Neuronal stem cell (in vitro differentiated cells): ENCODE measurements around the gene AGAP1.

ENCODE experiments used
- DNase-seq: peaks from one replicate; pipeline ENCODE4 v3.0.0-alpha.2; 2013; ENCODE audit warnings: low spot score
- H2AFZ ChIP-seq: one replicate; pipeline ENCODE4 v1.6.1; 2013; ENCODE audit warnings: mild to moderate bottlenecking, low read length, inconsistent platforms
- H2AK5ac ChIP-seq: 2 replicates; pipeline ENCODE4 v1.6.1; 2013; ENCODE audit warnings: low read depth, mild to moderate bottlenecking, inconsistent platforms, low read length, moderate library complexity, mixed read lengths
- H2BK120ac ChIP-seq: 2 replicates; pipeline ENCODE4 v1.6.1; 2013; ENCODE audit warnings: low read depth, mild to moderate bottlenecking, inconsistent platforms, low read length, moderate library complexity, mixed read lengths
- H2BK12ac ChIP-seq: one replicate; pipeline ENCODE4 v1.6.1; 2013; ENCODE audit warnings: low read length, inconsistent platforms
- H2BK15ac ChIP-seq: 2 replicates; pipeline ENCODE4 v1.6.1; 2013; ENCODE audit warnings: mild to moderate bottlenecking, low read length, inconsistent platforms, mixed read lengths
- H2BK5ac ChIP-seq: one replicate; pipeline ENCODE4 v1.6.1; 2013; ENCODE audit warnings: inconsistent platforms, mild to moderate bottlenecking, low read length, moderate library complexity
- H3K14ac ChIP-seq: one replicate; pipeline ENCODE4 v1.6.1; 2013; ENCODE audit warnings: low read length, inconsistent platforms
- H3K18ac ChIP-seq: 2 replicates; pipeline ENCODE4 v1.6.1; 2013; ENCODE audit warnings: low read length, inconsistent platforms
- H3K23ac ChIP-seq: 2 replicates; pipeline ENCODE4 v1.6.1; 2013; ENCODE audit warnings: low read depth, mild to moderate bottlenecking, mixed read lengths, low read length, inconsistent platforms; ENCODE audit not compliant: poor library complexity
- H3K27ac ChIP-seq: replicated peaks from 3 replicates; pipeline ENCODE4 v1.5.1; 2013; ENCODE audit warnings: low read length, inconsistent platforms
- H3K27me3 ChIP-seq, 3 experiments: 2 replicates each; pipeline ENCODE4 v1.6.1; 2013; ENCODE audit warnings: low read length in 3 of 3, mild to moderate bottlenecking in 2 of 3, inconsistent platforms in 1 of 3, low read depth in 1 of 3, mixed read lengths in 1 of 3, moderate library complexity in 1 of 3; ENCODE audit not compliant: control insufficient read depth in 3 of 3, insufficient read depth in 3 of 3
- H3K36me3 ChIP-seq, 2 donors: replicated peaks in 1 of 2; 2 replicates each; pipeline ENCODE4 v1.6.1; 2013; ENCODE audit warnings: low read length in 2 of 2; ENCODE audit not compliant: control insufficient read depth in 2 of 2, insufficient read depth in 2 of 2
- H3K4ac ChIP-seq: 2 replicates; pipeline ENCODE4 v1.6.1; 2013; ENCODE audit warnings: inconsistent platforms, mild to moderate bottlenecking, low read length, moderate library complexity
- H3K4me1 ChIP-seq, 2 donors: 1 replicate in 1 of 2; 2 replicates in 1 of 2; pipeline ENCODE4 v1.6.1; 2013; ENCODE audit warnings: low read length in 2 of 2, low read depth in 1 of 2; ENCODE audit not compliant: control insufficient read depth in 2 of 2, insufficient read depth in 1 of 2
- H3K4me2 ChIP-seq: one replicate; pipeline ENCODE4 v1.6.1; 2013; ENCODE audit warnings: mild to moderate bottlenecking, low read length, inconsistent platforms; ENCODE audit not compliant: insufficient read depth, poor library complexity, severe bottlenecking
- H3K4me3 ChIP-seq, 2 donors: 2 replicates each; pipeline ENCODE4 v1.5.1; 2013; ENCODE audit warnings: low read length in 2 of 2, mild to moderate bottlenecking in 2 of 2, inconsistent platforms in 1 of 2, moderate library complexity in 1 of 2
- H3K79me1 ChIP-seq: one replicate; pipeline ENCODE4 v1.6.1; 2013; ENCODE audit warnings: low read depth, mild to moderate bottlenecking, inconsistent platforms, low read length, moderate library complexity
- H3K9ac ChIP-seq: one replicate; pipeline ENCODE4 v1.6.1; 2013; ENCODE audit warnings: mild to moderate bottlenecking, low read depth, low read length, inconsistent platforms; ENCODE audit not compliant: poor library complexity
- H3K9me3 ChIP-seq, 2 donors: replicated peaks in 1 of 2; 2 replicates each; pipeline versions ENCODE3 to v1.6.1; 2013; ENCODE audit warnings: low read length in 2 of 2, mild to moderate bottlenecking in 2 of 2, inconsistent platforms in 1 of 2, low read depth in 1 of 2, mixed read lengths in 1 of 2, moderate library complexity in 1 of 2; ENCODE audit not compliant: control insufficient read depth in 2 of 2, insufficient read depth in 1 of 2
- H4K8ac ChIP-seq: one replicate; pipeline ENCODE4 v1.6.1; 2013; ENCODE audit warnings: low read depth, mild to moderate bottlenecking, inconsistent platforms, low read length, moderate library complexity
- H4K91ac ChIP-seq: one replicate; pipeline ENCODE4 v1.6.1; 2013; ENCODE audit warnings: low read length, low read depth, mild to moderate bottlenecking, inconsistent platforms; ENCODE audit not compliant: poor library complexity
- WGBS, 2 donors: extraction: QIAGEN DNeasy Blood & Tissue Kit; methylation state at CpG; one replicate each; pipeline ENCODE4 v1.1.7; 2013; ENCODE audit warnings: missing lambda C conversion rate in 2 of 2, mixed read lengths in 1 of 2; ENCODE audit not compliant: insufficient read length in 2 of 2, insufficient replicate concordance in 1 of 2; ENCODE audit errors: extremely low coverage in 2 of 2; 5-methylcytosine and 5-hydroxymethylcytosine counted together

AGAP1 gene

DNA sequence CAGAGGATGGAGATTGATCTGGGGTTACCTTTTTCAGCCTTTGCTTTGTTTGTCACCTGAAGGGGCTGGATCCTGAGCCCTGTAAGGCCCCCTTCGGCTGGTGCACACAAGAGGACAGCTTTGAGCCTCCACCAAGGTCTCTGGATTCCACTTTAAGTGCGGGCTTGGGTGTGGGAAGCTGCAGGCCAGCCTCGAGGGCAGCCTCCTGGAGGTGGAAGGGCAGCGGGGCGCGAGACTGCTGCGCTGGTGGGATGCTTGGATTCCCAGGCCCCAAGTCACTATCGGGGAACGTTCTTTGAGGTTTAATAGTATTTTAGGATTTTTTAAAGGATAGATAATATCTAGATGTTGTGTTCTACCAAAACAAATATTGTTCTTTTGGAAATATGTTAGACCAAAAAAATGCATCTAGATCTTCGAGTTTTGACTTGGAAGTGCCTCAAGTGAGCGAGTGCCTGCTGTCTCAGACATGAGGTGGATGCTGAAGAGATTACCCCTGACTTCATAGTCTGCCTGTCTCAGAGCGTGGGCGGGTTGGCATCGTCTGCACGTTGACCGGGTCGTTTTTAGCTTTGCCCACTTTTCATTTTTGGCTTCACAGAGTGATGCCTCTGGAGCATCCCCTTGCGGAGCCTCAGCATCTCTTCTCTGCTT, 113.8 kb downstream of the AGAP1 start:
- Histone ChIP-seq H3K9ac (no peak overlapping the region), H3K23ac (peak overlapping the region; percentile 35), H3K79me1 (peaks cover 10% of the 10 kb centered on the region), H2AFZ (no peak overlapping the region), H4K91ac (no peak overlapping the region), H3K18ac (no peak overlapping the region), H3K4me3 (no peak overlapping the region), H3K27ac (no peak overlapping the region), H2BK12ac (no peak overlapping the region), H4K8ac (no peak overlapping the region), H3K4ac (no peak overlapping the region), H2BK15ac (no peak overlapping the region), H2BK120ac (no peak overlapping the region), H3K4me1 (peaks cover 9 to 17% of the 10 kb centered on the region in 2 donors), H3K27me3 (no peaks in the 10 kb centered on the region), H3K9me3 (peaks cover 0 to 2% of the 10 kb centered on the region in 2 donors), H2AK5ac (no peak overlapping the region), H2BK5ac (no peak overlapping the region), H3K36me3 (no peaks in the 10 kb centered on the region), H3K4me2 (no peak overlapping the region), H3K14ac (no peak overlapping the region)
- WGBS, 2 donors, result no CpG with 5 or more reads among the region's 18 CpGs
- DNase-seq, result no peak

GRCh38 chr2:235608200-235608887, 114.5 kb downstream of the AGAP1 start:
- Histone ChIP-seq H2AFZ (no peak overlapping the region), H3K27ac (no peak overlapping the region), H3K79me1 (peaks cover 10% of the 10 kb centered on the region), H3K9ac (no peak overlapping the region), H2AK5ac (no peak overlapping the region), H3K4me1 (peaks cover 9 to 17% of the 10 kb centered on the region in 2 donors), H3K18ac (peak overlapping the region; percentile 31), H3K9me3 (no peaks in the 10 kb centered on the region), H2BK12ac (no peak overlapping the region), H3K14ac (no peak overlapping the region), H4K8ac (no peak overlapping the region), H4K91ac (no peak overlapping the region), H2BK5ac (no peak overlapping the region), H3K36me3 (no peaks in the 10 kb centered on the region), H3K23ac (no peak overlapping the region), H3K4me3 (no peak overlapping the region), H3K27me3 (no peaks in the 10 kb centered on the region), H2BK120ac (no peak overlapping the region), H2BK15ac (no peak overlapping the region), H3K4ac (no peak overlapping the region), H3K4me2 (no peak overlapping the region)
- DNase-seq, result no peak
- WGBS, 2 donors, result no CpG with 5 or more reads among the region's 14 CpGs

DNA sequence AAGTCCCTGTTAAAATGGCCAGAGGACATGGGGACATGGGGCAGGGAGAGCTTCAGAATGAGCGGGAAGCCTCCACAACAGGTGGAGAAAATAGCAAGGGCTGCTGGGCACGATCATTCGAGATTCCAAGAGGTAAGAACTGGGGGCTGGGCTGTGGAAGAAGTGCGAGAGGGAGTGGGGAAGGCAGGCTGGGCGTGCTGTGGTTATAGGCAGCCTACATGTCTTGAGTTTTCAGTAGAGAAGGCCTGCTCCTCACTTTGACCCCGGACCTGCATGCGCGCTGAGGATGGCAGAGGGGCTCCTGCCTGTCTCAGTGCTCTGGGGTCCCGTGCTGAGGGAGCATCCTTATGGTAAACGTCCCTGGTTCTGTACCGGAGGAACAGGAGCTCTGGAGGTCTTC, 115.5 kb downstream of the AGAP1 start:
- no peak overlapping the region for H3K4ac ChIP-seq
- no peak overlapping the region for H2AK5ac ChIP-seq
- H3K23ac ChIP-seq, result no peak overlapping the region
- no peak overlapping the region for H4K91ac ChIP-seq
- H2AFZ ChIP-seq, result no peak overlapping the region
- H3K36me3 ChIP-seq, result no peaks in the 10 kb centered on the region
- no peak overlapping the region for H3K4me3 ChIP-seq
- peak overlapping the region; percentile 23 for H3K18ac ChIP-seq
- H3K27ac ChIP-seq, result no peak overlapping the region
- H3K79me1 ChIP-seq, result peaks cover 10% of the 10 kb centered on the region
- no peak overlapping the region for H2BK15ac ChIP-seq
- H2BK5ac ChIP-seq, result no peak overlapping the region
- no peak overlapping the region for H3K9ac ChIP-seq
- H4K8ac ChIP-seq, result peak overlapping the region; percentile 83
- H2BK12ac ChIP-seq, result no peak overlapping the region
- H3K4me1 ChIP-seq, result peaks cover 10 to 20% of the 10 kb centered on the region in 2 donors
- no peaks in the 10 kb centered on the region for H3K27me3 ChIP-seq
- H3K4me2 ChIP-seq, result no peak overlapping the region
- no peak for DNase-seq
- no peak overlapping the region for H3K14ac ChIP-seq
- no CpG with 5 or more reads among the region's 11 CpGs for WGBS, 2 donors
- no peaks in the 10 kb centered on the region for H3K9me3 ChIP-seq
- no peak overlapping the region for H2BK120ac ChIP-seq

- H4K8ac ChIP-seq, result peak overlapping the region; percentile 83
- H2BK5ac ChIP-seq, result no peak overlapping the region
- no peak for DNase-seq
- H3K14ac ChIP-seq, result no peak overlapping the region
- H2AFZ ChIP-seq, result no peak overlapping the region
- no CpG with 5 or more reads among the region's 5 CpGs for WGBS, 2 donors
- no peak overlapping the region for H2BK12ac ChIP-seq
- H3K27me3 ChIP-seq, result no peaks in the 10 kb centered on the region
- H3K4ac ChIP-seq, result no peak overlapping the region
- H3K4me2 ChIP-seq, result no peak overlapping the region
- H3K23ac ChIP-seq, result no peak overlapping the region
- H3K9ac ChIP-seq, result no peak overlapping the region
- H2BK15ac ChIP-seq, result no peak overlapping the region
- no peak overlapping the region for H3K27ac ChIP-seq
- no peaks in the 10 kb centered on the region for H3K36me3 ChIP-seq
- H2BK120ac ChIP-seq, result no peak overlapping the region
- peaks cover 10% of the 10 kb centered on the region for H3K79me1 ChIP-seq
- no peak overlapping the region for H3K18ac ChIP-seq
- no peak overlapping the region for H3K4me3 ChIP-seq
- no peak overlapping the region for H4K91ac ChIP-seq
- H3K9me3 ChIP-seq, result no peaks in the 10 kb centered on the region
- H3K4me1 ChIP-seq, result peaks cover 10 to 24% of the 10 kb centered on the region in 2 donors
- no peak overlapping the region for H2AK5ac ChIP-seq
These were observed 115.9 kb downstream of the AGAP1 start for GRCh38 chr2:235609746-235610145.
